IPS DF 4.7 (cell line): ENCODE data around the gene TET2.

Experiments
- DNase-seq: peaks from one replicate; pipeline ENCODE4 v3.0.0-alpha.2; 2013; ENCODE audit warnings: low spot score; ENCODE audit errors: extremely low read depth

The TET2 gene

GRCh38 chr4:105182211-105182610 is 35.5 kb downstream of the TET2 start:
- DNase-seq = no peak

- DNase-seq = no peak
Measured at GRCh38 chr4:105184316-105184980, 37.8 kb downstream of the TET2 start.

- DNase-seq = no peak
Measured at GRCh38 chr4:105186701-105187161, 40.1 kb downstream of the TET2 start.

- DNase-seq = no peak
Measured at GRCh38 chr4:105189855-105190650, 43.4 kb downstream of the TET2 start.

- DNase-seq = no peak
Measured at GRCh38 chr4:105191621-105192210, 45.0 kb downstream of the TET2 start.

GRCh38 chr4:105192474-105192873 is 45.8 kb downstream of the TET2 start:
- DNase-seq = no peak

- DNase-seq = no peak
Measured at GRCh38 chr4:105192910-105193309, 46.2 kb downstream of the TET2 start.

GRCh38 chr4:105193536-105193935 is 46.9 kb downstream of the TET2 start:
- no peak for DNase-seq

GRCh38 chr4:105194328-105195231 is 47.9 kb downstream of the TET2 start:
- DNase-seq = no peak

- no peak for DNase-seq
Measured at GRCh38 chr4:105196523-105197145, 50.0 kb downstream of the TET2 start.

- DNase-seq = no peak
Measured at GRCh38 chr4:105197777-105198176, 51.1 kb downstream of the TET2 start.

- DNase-seq = no peak
Measured at GRCh38 chr4:105198541-105198940, 51.9 kb downstream of the TET2 start.

GRCh38 chr4:105206214-105206613 is 59.5 kb downstream of the TET2 start:
- DNase-seq = no peak

GRCh38 chr4:105207386-105207785 is 60.7 kb downstream of the TET2 start:
- no peak for DNase-seq

GRCh38 chr4:105208561-105208960 is 61.9 kb downstream of the TET2 start:
- no peak for DNase-seq

GRCh38 chr4:105210916-105211315 is 64.2 kb downstream of the TET2 start:
- DNase-seq = no peak

- no peak for DNase-seq
Measured at GRCh38 chr4:105215609-105216313, 69.1 kb downstream of the TET2 start.

GRCh38 chr4:105225500-105225899 is 78.8 kb downstream of the TET2 start:
- DNase-seq = no peak

GRCh38 chr4:105227054-105227453 is 80.4 kb downstream of the TET2 start:
- no peak for DNase-seq

- DNase-seq = no peak
Measured at GRCh38 chr4:105230287-105230686, 83.6 kb downstream of the TET2 start.
